ENCODE measurements around the gene METTL2A.
"Not testable (repeated sequence)": the region's sequence is repeated elsewhere in the genome, so short reads cannot be mapped to it uniquely, and the experiment has no call there.

Gene METTL2A

GRCh38 chr17:62444063-62444462 is 20.4 kb downstream of the METTL2A start:
- H3K9ac ChIP-seq (ENCODE audit: low read length): no peak overlapping the region
- no peaks in the 10 kb centered on the region for H3K9me3 ChIP-seq (ENCODE audit: control insufficient read depth, insufficient read depth, low read depth, low read length)
- H3K4me1 ChIP-seq (ENCODE audit: control insufficient read depth, insufficient read depth, low read length): no peaks in the 10 kb centered on the region
- no peak overlapping the region for H3K4me3 ChIP-seq (ENCODE audit: low read depth, low read length)
- peaks cover 75% of the 10 kb centered on the region for H3K36me3 ChIP-seq (ENCODE audit: control insufficient read depth, insufficient read depth, low read length)
- H3K27me3 ChIP-seq (ENCODE audit: control insufficient read depth, insufficient read depth, low read length): no peaks in the 10 kb centered on the region
- H3K27ac ChIP-seq (ENCODE audit: low read depth, low read length): no peak overlapping the region

GRCh38 chr17:62445791-62446190 is 22.1 kb downstream of the METTL2A start:
- not testable (repeated sequence) for H3K9ac ChIP-seq (ENCODE audit: low read length); H3K4me3 ChIP-seq (ENCODE audit: low read depth, low read length); H3K4me1 ChIP-seq (ENCODE audit: control insufficient read depth, insufficient read depth, low read length); H3K27me3 ChIP-seq (ENCODE audit: control insufficient read depth, insufficient read depth, low read length); H3K27ac ChIP-seq (ENCODE audit: low read depth, low read length); H3K9me3 ChIP-seq (ENCODE audit: control insufficient read depth, insufficient read depth, low read depth, low read length)
- H3K36me3 ChIP-seq (ENCODE audit: control insufficient read depth, insufficient read depth, low read length): peaks cover 70% of the 10 kb centered on the region

GRCh38 chr17:62452195-62452594 is 28.5 kb downstream of the METTL2A start:
- H3K27ac ChIP-seq (ENCODE audit: low read depth, low read length); H3K9me3 ChIP-seq (ENCODE audit: control insufficient read depth, insufficient read depth, low read depth, low read length); H3K9ac ChIP-seq (ENCODE audit: low read length); H3K4me3 ChIP-seq (ENCODE audit: low read depth, low read length); H3K27me3 ChIP-seq (ENCODE audit: control insufficient read depth, insufficient read depth, low read length); H3K4me1 ChIP-seq (ENCODE audit: control insufficient read depth, insufficient read depth, low read length): not testable (repeated sequence)
- peaks cover 20% of the 10 kb centered on the region for H3K36me3 ChIP-seq (ENCODE audit: control insufficient read depth, insufficient read depth, low read length)

GRCh38 chr17:62453041-62453440 is 29.3 kb downstream of the METTL2A start:
- not testable (repeated sequence) for H3K4me3 ChIP-seq (ENCODE audit: low read depth, low read length); H3K9ac ChIP-seq (ENCODE audit: low read length); H3K27me3 ChIP-seq (ENCODE audit: control insufficient read depth, insufficient read depth, low read length); H3K4me1 ChIP-seq (ENCODE audit: control insufficient read depth, insufficient read depth, low read length); H3K27ac ChIP-seq (ENCODE audit: low read depth, low read length); H3K9me3 ChIP-seq (ENCODE audit: control insufficient read depth, insufficient read depth, low read depth, low read length)
- H3K36me3 ChIP-seq (ENCODE audit: control insufficient read depth, insufficient read depth, low read length): peaks cover 11% of the 10 kb centered on the region

GRCh38 chr17:62453656-62454055 is 30.0 kb downstream of the METTL2A start:
- not testable (repeated sequence) for H3K27ac ChIP-seq (ENCODE audit: low read depth, low read length); H3K9ac ChIP-seq (ENCODE audit: low read length); H3K36me3 ChIP-seq (ENCODE audit: control insufficient read depth, insufficient read depth, low read length); H3K27me3 ChIP-seq (ENCODE audit: control insufficient read depth, insufficient read depth, low read length); H3K4me1 ChIP-seq (ENCODE audit: control insufficient read depth, insufficient read depth, low read length); H3K4me3 ChIP-seq (ENCODE audit: low read depth, low read length); H3K9me3 ChIP-seq (ENCODE audit: control insufficient read depth, insufficient read depth, low read depth, low read length)

GRCh38 chr17:62454111-62454510 is 30.4 kb downstream of the METTL2A start:
- H3K9me3 ChIP-seq (ENCODE audit: control insufficient read depth, insufficient read depth, low read depth, low read length); H3K27ac ChIP-seq (ENCODE audit: low read depth, low read length); H3K27me3 ChIP-seq (ENCODE audit: control insufficient read depth, insufficient read depth, low read length); H3K4me3 ChIP-seq (ENCODE audit: low read depth, low read length); H3K9ac ChIP-seq (ENCODE audit: low read length); H3K36me3 ChIP-seq (ENCODE audit: control insufficient read depth, insufficient read depth, low read length); H3K4me1 ChIP-seq (ENCODE audit: control insufficient read depth, insufficient read depth, low read length): not testable (repeated sequence)

- Histone ChIP-seq H3K9me3 (ENCODE audit: control insufficient read depth, insufficient read depth, low read depth, low read length) (no peaks in the 10 kb centered on the region), H3K27me3 (ENCODE audit: control insufficient read depth, insufficient read depth, low read length) (no peaks in the 10 kb centered on the region), H3K4me3 (ENCODE audit: low read depth, low read length) (no peak overlapping the region), H3K36me3 (ENCODE audit: control insufficient read depth, insufficient read depth, low read length) (no peaks in the 10 kb centered on the region), H3K4me1 (ENCODE audit: control insufficient read depth, insufficient read depth, low read length) (no peaks in the 10 kb centered on the region), H3K27ac (ENCODE audit: low read depth, low read length) (no peak overlapping the region), H3K9ac (ENCODE audit: low read length) (no peak overlapping the region)
These were observed 32.3 kb downstream of the METTL2A start for GRCh38 chr17:62456016-62456415.

GRCh38 chr17:62458483-62458882 is 34.8 kb downstream of the METTL2A start:
- H3K9me3 ChIP-seq (ENCODE audit: control insufficient read depth, insufficient read depth, low read depth, low read length); H3K4me1 ChIP-seq (ENCODE audit: control insufficient read depth, insufficient read depth, low read length); H3K36me3 ChIP-seq (ENCODE audit: control insufficient read depth, insufficient read depth, low read length); H3K27me3 ChIP-seq (ENCODE audit: control insufficient read depth, insufficient read depth, low read length); H3K9ac ChIP-seq (ENCODE audit: low read length); H3K4me3 ChIP-seq (ENCODE audit: low read depth, low read length); H3K27ac ChIP-seq (ENCODE audit: low read depth, low read length): not testable (repeated sequence)

GRCh38 chr17:62464422-62464821 is 40.7 kb downstream of the METTL2A start:
- not testable (repeated sequence) for H3K9me3 ChIP-seq (ENCODE audit: control insufficient read depth, insufficient read depth, low read depth, low read length); H3K36me3 ChIP-seq (ENCODE audit: control insufficient read depth, insufficient read depth, low read length); H3K27me3 ChIP-seq (ENCODE audit: control insufficient read depth, insufficient read depth, low read length); H3K4me3 ChIP-seq (ENCODE audit: low read depth, low read length); H3K9ac ChIP-seq (ENCODE audit: low read length); H3K27ac ChIP-seq (ENCODE audit: low read depth, low read length); H3K4me1 ChIP-seq (ENCODE audit: control insufficient read depth, insufficient read depth, low read length)

GRCh38 chr17:62465271-62465670 is 41.6 kb downstream of the METTL2A start:
- not testable (repeated sequence) for H3K4me1 ChIP-seq (ENCODE audit: control insufficient read depth, insufficient read depth, low read length); H3K27me3 ChIP-seq (ENCODE audit: control insufficient read depth, insufficient read depth, low read length); H3K4me3 ChIP-seq (ENCODE audit: low read depth, low read length); H3K9ac ChIP-seq (ENCODE audit: low read length); H3K36me3 ChIP-seq (ENCODE audit: control insufficient read depth, insufficient read depth, low read length); H3K9me3 ChIP-seq (ENCODE audit: control insufficient read depth, insufficient read depth, low read depth, low read length); H3K27ac ChIP-seq (ENCODE audit: low read depth, low read length)

GRCh38 chr17:62470666-62471379 is 47.1 kb downstream of the METTL2A start:
- not testable (repeated sequence) for H3K9me3 ChIP-seq (ENCODE audit: control insufficient read depth, insufficient read depth, low read depth, low read length); H3K27ac ChIP-seq (ENCODE audit: low read depth, low read length); H3K9ac ChIP-seq (ENCODE audit: low read length); H3K4me3 ChIP-seq (ENCODE audit: low read depth, low read length); H3K36me3 ChIP-seq (ENCODE audit: control insufficient read depth, insufficient read depth, low read length); H3K27me3 ChIP-seq (ENCODE audit: control insufficient read depth, insufficient read depth, low read length)
- H3K4me1 ChIP-seq (ENCODE audit: control insufficient read depth, insufficient read depth, low read length): peaks cover 13% of the 10 kb centered on the region

- not testable (repeated sequence) for H3K9me3 ChIP-seq (ENCODE audit: control insufficient read depth, insufficient read depth, low read depth, low read length); H3K36me3 ChIP-seq (ENCODE audit: control insufficient read depth, insufficient read depth, low read length); H3K27ac ChIP-seq (ENCODE audit: low read depth, low read length); H3K9ac ChIP-seq (ENCODE audit: low read length); H3K27me3 ChIP-seq (ENCODE audit: control insufficient read depth, insufficient read depth, low read length); H3K4me3 ChIP-seq (ENCODE audit: low read depth, low read length)
- peaks cover 13% of the 10 kb centered on the region for H3K4me1 ChIP-seq (ENCODE audit: control insufficient read depth, insufficient read depth, low read length)
These were observed 47.7 kb downstream of the METTL2A start for GRCh38 chr17:62471380-62471880.
